ENCODE measurements around the gene ABHD16B.

ABHD16B gene

GRCh38 chr20:63897978-63898561, 36.8 kb downstream of the ABHD16B start:
- no peak for DNase-seq

GRCh38 chr20:63898882-63899558, 37.7 kb downstream of the ABHD16B start:
- DNase-seq = no peak

GRCh38 chr20:63900413-63900812, 39.1 kb downstream of the ABHD16B start:
- no peak for DNase-seq

- DNase-seq = no peak
Measured at GRCh38 chr20:63903796-63904561, 42.7 kb downstream of the ABHD16B start.

- no peak for DNase-seq
Measured at GRCh38 chr20:63908008-63908682, 46.8 kb downstream of the ABHD16B start.

- DNase-seq = no peak
Measured at GRCh38 chr20:63911176-63911575, 49.9 kb downstream of the ABHD16B start.

All from NCI-H524 treated with DMSO at 0.1 percent for 48 hours (cell line).